Mammary epithelial cell (primary cell): ENCODE results near the gene VSIG8.

Experiments used
- CTCF ChIP-seq, 2 donors: IDR thresholded peaks in 1 of 2; conservative IDR thresholded peaks in 1 of 2; 2 replicates each; pipeline ENCODE4 v1.5.1; 2011 to 2012; ENCODE audit warnings: inconsistent platforms in 2 of 2, low read length in 2 of 2, mild to moderate bottlenecking in 2 of 2, control low read depth in 1 of 2, low read depth in 1 of 2; ENCODE audit not compliant: insufficient read depth in 1 of 2; ENCODE audit errors: extremely low read depth in 1 of 2
- EZH2 ChIP-seq: IDR thresholded peaks from 2 replicates; pipeline ENCODE4 v1.6.1; 2012; ENCODE audit warnings: low read length, inconsistent platforms, borderline replicate concordance

- TF ChIP-seq CTCF (conservative IDR thresholded peaks at IDR 0.05 in 1 of 2, IDR thresholded peaks at IDR 0.05 in 1 of 2; ENCODE audit: extremely low read depth in 1 of 2, insufficient read depth in 1 of 2, low read depth in 1 of 2, low read length in 2 of 2) (no peak), EZH2 (no peak)
Observed at GRCh38 chr1:159835862-159836525, 26.5 kb downstream of the VSIG8 start.
